Measurements from ENCODE around the gene SLC35D3. TPM values are rescaled to one million over a fixed set of nuclear protein-coding genes. Genes with fewer than 3 reads are reported as not detected.

Gene SLC35D3
- total and polyA plus RNA-seq, 2 experiments from 2014 or later, result 0.12 TPM; not detected in 1

- H3K9me2 ChIP-seq (replicated peaks; ENCODE audit: insufficient read depth), result no peaks in the 10 kb centered on the region
- peaks cover 66% of the 10 kb centered on the region for H3K27me3 ChIP-seq
- H3K9me3 ChIP-seq (ENCODE audit: low read depth), result no peaks in the 10 kb centered on the region
- WGBS (ENCODE audit: low lambda C conversion rate, missing lambda C conversion rate), result under 1% methylated on average over 48 of the region's 59 CpGs
- H3K4me2 ChIP-seq, result peak overlapping the region; percentile 100
- peak overlapping the region; percentile 84 for H2AFZ ChIP-seq
- no peaks in the 10 kb centered on the region for H4K20me1 ChIP-seq (ENCODE audit: insufficient read depth, poor library complexity, severe bottlenecking)
- H3K4me3 ChIP-seq, result peak overlapping the region; percentile 51
- no peak overlapping the region for H3K27ac ChIP-seq
- DNase-seq (ENCODE audit: low spot score), result peak; percentile 19
- no peaks in the 10 kb centered on the region for H3K36me3 ChIP-seq (replicated peaks; ENCODE audit: insufficient read depth, low read depth)
- H3K79me2 ChIP-seq, result no peaks in the 10 kb centered on the region
- peak; percentile 38 for TF ChIP-seq EZH2phosphoT487 (IDR thresholded peaks at IDR 0.05; ENCODE audit: low read depth, severe bottlenecking, unreplicated experiment)
- no peak for TF ChIP-seq CTCF (IDR thresholded peaks at IDR 0.05; ENCODE audit: poor library complexity)
- TF ChIP-seq EZH2 (IDR thresholded peaks at IDR 0.05; ENCODE audit: borderline replicate concordance), result peak; percentile 30
- H3K4me1 ChIP-seq (ENCODE audit: insufficient read depth), result peaks cover 14% of the 10 kb centered on the region
Measured at GRCh38 chr6:136921381-136921935, 643 bp upstream of the SLC35D3 start.

GRCh38 chr6:136922685-136923006 lies 545 bp downstream of the SLC35D3 start:
- peak overlapping the region; percentile 51 for H3K4me3 ChIP-seq
- WGBS (ENCODE audit: low lambda C conversion rate, missing lambda C conversion rate), result 8% methylated on average over 7 of the region's 29 CpGs

GRCh38 chr6:136923116-136923953 lies 1.2 kb downstream of the SLC35D3 start:
- Histone ChIP-seq H3K36me3 (replicated peaks; ENCODE audit: insufficient read depth, low read depth) (no peaks in the 10 kb centered on the region), H3K79me2 (no peaks in the 10 kb centered on the region), H3K27ac (no peak overlapping the region), H3K9me3 (ENCODE audit: low read depth) (no peaks in the 10 kb centered on the region), H4K20me1 (ENCODE audit: insufficient read depth, poor library complexity, severe bottlenecking) (no peaks in the 10 kb centered on the region), H3K4me2 (peak overlapping the region; percentile 100), H3K27me3 (peaks cover 66% of the 10 kb centered on the region), H2AFZ (no peak overlapping the region), H3K9me2 (replicated peaks; ENCODE audit: insufficient read depth) (no peaks in the 10 kb centered on the region), H3K4me3 (no peak overlapping the region), H3K4me1 (ENCODE audit: insufficient read depth) (peaks cover 14% of the 10 kb centered on the region)
- TF ChIP-seq EZH2 (IDR thresholded peaks at IDR 0.05; ENCODE audit: borderline replicate concordance) (no peak), CTCF (IDR thresholded peaks at IDR 0.05; ENCODE audit: poor library complexity) (no peak), EZH2phosphoT487 (IDR thresholded peaks at IDR 0.05; ENCODE audit: low read depth, severe bottlenecking, unreplicated experiment) (no peak)
- peak; percentile 6 for DNase-seq (ENCODE audit: low spot score)
- WGBS (ENCODE audit: low lambda C conversion rate, missing lambda C conversion rate), result 60% methylated on average over 50 of the region's 65 CpGs

More at GRCh38 chr6:136922685-136923006, 545 bp downstream of the SLC35D3 start:
- TF ChIP-seq CTCF (IDR thresholded peaks at IDR 0.05; ENCODE audit: poor library complexity) (no peak), EZH2 (IDR thresholded peaks at IDR 0.05; ENCODE audit: borderline replicate concordance) (no peak), EZH2phosphoT487 (IDR thresholded peaks at IDR 0.05; ENCODE audit: low read depth, severe bottlenecking, unreplicated experiment) (no peak)
- H3K4me2 ChIP-seq, result peak overlapping the region; percentile 100
- H4K20me1 ChIP-seq (ENCODE audit: insufficient read depth, poor library complexity, severe bottlenecking), result no peaks in the 10 kb centered on the region
- no peaks in the 10 kb centered on the region for H3K36me3 ChIP-seq (replicated peaks; ENCODE audit: insufficient read depth, low read depth)
- H3K79me2 ChIP-seq, result no peaks in the 10 kb centered on the region
- H3K27me3 ChIP-seq, result peaks cover 66% of the 10 kb centered on the region
- DNase-seq (ENCODE audit: low spot score), result no peak
- peaks cover 14% of the 10 kb centered on the region for H3K4me1 ChIP-seq (ENCODE audit: insufficient read depth)
- no peaks in the 10 kb centered on the region for H3K9me2 ChIP-seq (replicated peaks; ENCODE audit: insufficient read depth)
- H2AFZ ChIP-seq, result no peak overlapping the region
- H3K9me3 ChIP-seq (ENCODE audit: low read depth), result no peaks in the 10 kb centered on the region
- H3K27ac ChIP-seq, result no peak overlapping the region

Data from hepatocyte (in vitro differentiated cells).